Stimulated activated CD8-positive, alpha-beta memory T cell treated with anti-CD3 and anti-CD28 coated beads, Interleukin-12 subunit alpha, Interleukin-12 subunit beta, amount 100 ng/mL, for 1 hour (primary cell): ENCODE results near the gene MRPS18C.
"Not testable (repeated sequence)": the region's sequence is repeated elsewhere in the genome, so short reads cannot be mapped to it uniquely, and the experiment has no call there.

Source experiments
- DNase-seq: peaks from one replicate; pipeline ENCODE4 v3.0.0-alpha.2; 2020; ENCODE audit warnings: low read depth

The MRPS18C gene

GRCh38 chr4:83455281-83456183 is at the start of gene MRPS18C, which contains the start of gene HELQ:
Gene MRPS18C (plus strand): TSS chr4:83456058. CDS start chr4:83456078, 20 bp downstream.
Gene HELQ (minus strand): TSS chr4:83455823. CDS start chr4:83455693, 130 bp downstream.
- peak; percentile 93 for DNase-seq

DNA sequence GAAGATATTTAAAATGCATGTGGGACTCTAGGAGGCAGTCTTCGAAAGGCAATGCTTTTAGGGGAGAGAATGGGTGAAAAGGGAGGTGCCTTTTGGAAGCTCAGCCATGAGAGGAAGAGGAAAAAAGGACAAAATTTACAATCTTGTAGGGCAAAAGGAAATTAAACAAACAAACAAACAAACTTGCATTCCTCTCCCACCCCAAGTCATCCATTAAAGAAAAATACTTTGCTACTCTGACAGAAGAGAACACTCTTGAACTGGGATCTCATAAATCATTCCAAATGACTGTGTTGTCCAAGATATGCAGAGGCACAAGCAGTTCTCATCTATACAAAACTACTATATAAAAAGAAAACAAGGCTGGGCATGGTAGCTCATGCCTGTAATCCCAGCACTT is 47.0 kb upstream of the MRPS18C start:
- DNase-seq = no peak

- no peak for DNase-seq
Observed at GRCh38 chr4:83413676-83414075, 42.2 kb upstream of the MRPS18C start.

DNA sequence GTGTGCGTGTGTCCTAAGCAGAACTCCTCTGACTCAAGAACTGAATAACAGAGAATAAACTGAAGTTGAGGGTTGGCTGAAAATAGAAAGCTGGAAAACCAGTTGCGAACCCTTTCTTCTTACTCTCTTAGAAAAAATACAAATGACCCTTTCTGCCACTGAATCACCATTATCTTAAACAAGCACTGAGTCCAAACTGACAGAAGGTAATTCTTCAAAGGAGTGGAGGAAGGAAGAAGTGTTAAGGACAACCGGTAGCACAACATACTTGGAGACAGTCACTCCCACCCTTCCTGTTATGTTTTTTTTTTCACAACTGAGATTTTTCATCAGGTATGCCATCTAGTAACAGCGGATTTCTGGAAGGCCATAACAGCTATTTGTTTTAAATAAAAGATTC is 38.3 kb upstream of the MRPS18C start:
- DNase-seq = no peak

DNA sequence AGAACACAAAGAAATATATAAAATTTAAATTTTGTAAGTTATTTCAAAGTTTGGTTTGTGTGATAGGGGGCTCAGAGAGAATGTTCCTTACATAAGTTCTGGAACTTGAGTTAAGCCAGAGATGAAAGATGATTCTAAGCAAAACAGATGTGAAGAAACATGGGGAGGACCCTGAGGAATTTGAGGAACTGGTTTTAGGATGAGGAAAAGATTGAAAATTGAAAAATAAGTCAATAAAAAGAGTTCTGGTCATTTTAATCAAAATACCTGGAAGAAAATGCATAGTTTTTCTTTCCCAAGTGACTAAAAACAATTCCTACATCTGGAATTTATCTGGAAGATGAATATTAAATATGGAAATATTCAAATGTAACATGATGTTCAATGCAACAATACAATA is 37.6 kb upstream of the MRPS18C start:
- no peak for DNase-seq

DNA sequence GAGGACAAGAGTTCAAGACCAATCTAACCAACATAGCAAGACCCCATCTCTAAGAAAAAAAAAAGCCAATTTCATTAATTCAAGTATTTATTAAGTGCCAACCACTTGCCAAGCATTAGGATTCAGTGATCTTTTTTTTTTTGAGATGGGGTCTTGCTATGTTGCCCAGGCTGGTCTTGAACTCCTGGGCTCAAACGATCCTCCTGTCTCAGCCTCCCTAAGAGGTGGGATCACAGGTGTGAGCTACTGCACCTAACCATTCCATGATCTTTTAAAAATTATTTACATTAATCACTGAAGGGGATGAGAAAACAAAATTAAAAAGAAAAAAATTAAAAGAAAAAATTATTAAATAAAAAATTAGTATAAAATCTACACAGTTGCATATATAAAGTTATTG is 24.7 kb upstream of the MRPS18C start:
- DNase-seq = no peak

GRCh38 chr4:83436680-83437079 is 19.2 kb upstream of the MRPS18C start:
- DNase-seq = no peak

- DNase-seq = no peak
Observed at GRCh38 chr4:83438719-83439118, 17.1 kb upstream of the MRPS18C start.

- DNase-seq = no peak
Observed at GRCh38 chr4:83440148-83440814, 15.6 kb upstream of the MRPS18C start.

DNA sequence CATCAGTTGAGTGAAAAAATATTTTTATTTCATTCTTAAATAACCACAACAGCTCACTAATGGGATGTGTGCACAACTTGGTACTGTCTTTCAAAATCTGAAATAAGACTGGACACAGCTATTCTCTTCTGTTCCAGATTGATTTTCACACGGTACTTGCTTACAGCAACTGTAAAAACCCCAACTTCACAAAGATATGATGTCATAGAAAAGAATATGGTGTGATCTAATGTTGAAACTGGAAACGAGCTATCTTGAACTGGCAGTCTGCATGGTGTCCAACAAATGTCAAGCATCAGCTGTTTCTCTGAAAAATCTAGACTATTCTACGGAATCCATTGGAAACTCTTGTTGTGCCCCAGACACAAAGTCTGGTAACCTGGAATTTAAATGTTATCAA is 15.0 kb upstream of the MRPS18C start:
- no peak for DNase-seq

- DNase-seq = no peak
Observed at GRCh38 chr4:83449009-83449408, 6.8 kb upstream of the MRPS18C start.

DNA sequence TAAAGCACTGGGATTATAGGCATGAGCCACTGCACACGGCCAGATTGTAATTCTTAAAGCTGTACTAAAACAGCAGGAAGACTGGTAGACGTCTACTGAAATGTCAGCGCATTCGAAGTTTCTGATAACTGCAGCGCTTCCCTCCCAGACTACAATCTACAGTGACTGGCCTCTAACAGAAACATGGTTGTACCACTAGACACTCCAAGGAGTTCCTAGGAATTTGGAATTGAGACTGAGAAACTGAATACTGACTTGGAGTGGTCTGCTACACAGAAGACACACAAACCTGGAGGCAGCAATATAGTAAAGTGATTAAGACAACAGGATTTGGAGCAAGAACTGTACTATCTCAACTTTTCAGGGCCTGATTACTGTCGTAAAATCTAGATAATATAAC is 1.2 kb upstream of the MRPS18C start:
- DNase-seq = no peak

GRCh38 chr4:83456184-83456501 is 285 bp downstream of the MRPS18C start:
- no peak for DNase-seq

DNA sequence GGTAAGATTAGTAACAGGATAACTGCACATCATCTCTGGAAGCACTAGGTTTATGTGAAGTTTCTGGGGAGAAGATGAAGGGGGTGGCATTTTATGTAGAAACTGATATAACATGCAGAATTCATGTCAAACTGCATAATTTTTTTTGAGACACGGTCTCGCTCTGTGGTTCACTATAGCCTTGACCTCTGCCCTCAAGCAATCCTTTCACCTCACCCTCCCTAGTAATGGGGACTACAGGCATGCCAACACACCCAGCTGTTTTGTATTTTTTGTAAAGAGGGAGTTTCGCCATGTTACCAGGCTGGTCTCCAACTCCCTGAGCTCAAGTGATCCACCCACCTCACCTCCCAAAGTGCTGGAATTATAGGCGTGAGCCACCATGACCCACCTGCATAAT is 17.6 kb downstream of the MRPS18C start:
- DNase-seq = no peak

- DNase-seq = no peak
Observed at GRCh38 chr4:83473966-83474365, 18.1 kb downstream of the MRPS18C start.

GRCh38 chr4:83484500-83485461 is 28.9 kb downstream of the MRPS18C start, which contains the start of gene ABRAXAS1:
Gene ABRAXAS1 (minus strand): TSS chr4:83485100. CDS start chr4:83485072, 28 bp downstream.
- peak; percentile 83 for DNase-seq

GRCh38 chr4:83486457-83487129 is 30.7 kb downstream of the MRPS18C start:
- DNase-seq = no peak

- no peak for DNase-seq
Observed at GRCh38 chr4:83489711-83490326, 34.0 kb downstream of the MRPS18C start.

- DNase-seq = no peak
Observed at GRCh38 chr4:83490876-83491450, 35.1 kb downstream of the MRPS18C start.

- not testable (repeated sequence) for DNase-seq
Observed at GRCh38 chr4:83496085-83496917, 40.4 kb downstream of the MRPS18C start.
